H9 (cell line): ENCODE measurements around the gene PHACTR1. TPM values are rescaled to one million over a fixed set of nuclear protein-coding genes. Genes with fewer than 3 reads are reported as not detected.

Experiments used
- DNase-seq: peaks from one replicate; pipeline ENCODE4 v3.0.0-alpha.2; 2017
- H2AFZ ChIP-seq: one replicate; pipeline ENCODE4 v1.6.1; 2013; ENCODE audit warnings: mild to moderate bottlenecking, low read length, control low read depth, moderate library complexity
- H2AK5ac ChIP-seq: 2 replicates; pipeline ENCODE4 v1.6.1; 2013; ENCODE audit warnings: low read length, control low read depth, mixed read lengths; ENCODE audit not compliant: insufficient read length
- H2BK120ac ChIP-seq: one replicate; pipeline ENCODE4 v1.6.1; 2013; ENCODE audit warnings: low read depth, mild to moderate bottlenecking, low read length, control low read depth, inconsistent platforms; ENCODE audit not compliant: poor library complexity, severe bottlenecking
- H2BK12ac ChIP-seq: 2 replicates; pipeline ENCODE4 v1.6.1; 2013; ENCODE audit warnings: low read length, control low read depth, mixed read lengths, low read depth; ENCODE audit not compliant: insufficient read length
- H2BK15ac ChIP-seq: 2 replicates; pipeline ENCODE4 v1.6.1; 2013; ENCODE audit warnings: low read depth, low read length, control low read depth
- H2BK20ac ChIP-seq: one replicate; pipeline ENCODE4 v1.6.1; 2013; ENCODE audit warnings: low read depth, mild to moderate bottlenecking, low read length, control low read depth, inconsistent platforms; ENCODE audit not compliant: poor library complexity, severe bottlenecking
- H2BK5ac ChIP-seq: 2 replicates; pipeline ENCODE4 v1.6.1; 2013; ENCODE audit warnings: low read length, control low read depth, mixed read lengths; ENCODE audit not compliant: insufficient read length
- H3K14ac ChIP-seq: 2 replicates; pipeline ENCODE4 v1.6.1; 2013; ENCODE audit warnings: low read length, control low read depth; ENCODE audit not compliant: insufficient read depth
- H3K18ac ChIP-seq: 2 replicates; pipeline ENCODE4 v1.6.1; 2013; ENCODE audit warnings: low read depth, mild to moderate bottlenecking, mixed read lengths, low read length, control low read depth; ENCODE audit not compliant: insufficient read length
- H3K23ac ChIP-seq: 2 replicates; pipeline ENCODE4 v1.6.1; 2013; ENCODE audit warnings: low read length, control low read depth, mixed read lengths, low read depth; ENCODE audit not compliant: insufficient read length
- H3K23me2 ChIP-seq: 2 replicates; pipeline ENCODE4 v1.6.1; 2013; ENCODE audit warnings: low read depth, mild to moderate bottlenecking, mixed read lengths, low read length, control low read depth; ENCODE audit not compliant: insufficient read length, poor library complexity, severe bottlenecking
- H3K27ac ChIP-seq: 2 replicates; pipeline ENCODE4 v1.5.1; 2013; ENCODE audit warnings: low read length, control low read depth, mixed read lengths, low read depth; ENCODE audit not compliant: insufficient read length
- H3K27me3 ChIP-seq: 2 replicates; pipeline ENCODE4 v1.6.1; 2013; ENCODE audit warnings: low read length, control low read depth, inconsistent platforms; ENCODE audit not compliant: insufficient read depth
- H3K4ac ChIP-seq: 2 replicates; pipeline ENCODE4 v1.6.1; 2013; ENCODE audit warnings: low read depth, mild to moderate bottlenecking, control low read depth, inconsistent platforms, low read length, moderate library complexity
- H3K4me1 ChIP-seq: 2 replicates; pipeline ENCODE4 v1.6.1; 2013; ENCODE audit warnings: low read length, control low read depth, inconsistent platforms; ENCODE audit not compliant: insufficient read depth
- H3K4me2 ChIP-seq: 2 replicates; pipeline ENCODE4 v1.6.1; 2013; ENCODE audit warnings: low read length, control low read depth, mixed read lengths; ENCODE audit not compliant: insufficient read length, insufficient read depth
- H3K56ac ChIP-seq: 2 replicates; pipeline ENCODE4 v1.6.1; 2013; ENCODE audit warnings: low read depth, mild to moderate bottlenecking, mixed read lengths, low read length, control low read depth; ENCODE audit not compliant: insufficient read length
- H3K79me1 ChIP-seq: 2 replicates; pipeline ENCODE4 v1.6.1; 2013; ENCODE audit warnings: low read depth, mild to moderate bottlenecking, moderate library complexity, low read length, control low read depth, inconsistent platforms; ENCODE audit not compliant: insufficient read depth, poor library complexity, severe bottlenecking
- H3K79me2 ChIP-seq: 2 replicates; pipeline ENCODE4 v1.6.1; 2013; ENCODE audit warnings: low read length, control low read depth, inconsistent platforms; ENCODE audit not compliant: insufficient read depth
- H3K9ac ChIP-seq: 2 replicates; pipeline ENCODE4 v1.6.1; 2013; ENCODE audit warnings: low read length, control low read depth, mixed read lengths; ENCODE audit not compliant: insufficient read length; ENCODE audit errors: extremely low read depth
- H3K9me3 ChIP-seq: one replicate; pipeline ENCODE4 v1.6.1; 2013; ENCODE audit warnings: low read depth, low read length, inconsistent platforms; ENCODE audit not compliant: control insufficient read depth
- H3T11ph ChIP-seq: one replicate; pipeline ENCODE4 v1.6.1; 2013; ENCODE audit warnings: mild to moderate bottlenecking, low read length, control low read depth, inconsistent platforms
- H4K20me1 ChIP-seq: one replicate; pipeline ENCODE4 v1.6.1; 2013; ENCODE audit not compliant: control insufficient read depth, insufficient read length, insufficient read depth
- H4K5ac ChIP-seq: 2 replicates; pipeline ENCODE4 v1.6.1; 2013; ENCODE audit warnings: low read depth, mild to moderate bottlenecking, mixed read lengths, low read length, control low read depth; ENCODE audit not compliant: insufficient read length
- H4K8ac ChIP-seq: replicated peaks from 2 replicates; pipeline ENCODE4 v1.6.1; 2013; ENCODE audit warnings: low read length, control low read depth, mixed read lengths, low read depth; ENCODE audit not compliant: insufficient read length
- H4K91ac ChIP-seq: 2 replicates; pipeline ENCODE4 v1.6.1; 2013; ENCODE audit warnings: low read depth, mild to moderate bottlenecking, moderate library complexity, mixed read lengths, low read length, control low read depth; ENCODE audit not compliant: insufficient read length
- H3K27ac Mint-ChIP-seq, 3 experiments: 2 replicates in 2 of 3; 3 replicates in 1 of 3; pipeline ENCODE4 v1.8.0; 2020 to 2021; ENCODE audit warnings: mixed read lengths in 3 of 3, mild to moderate bottlenecking in 1 of 3, moderate library complexity in 1 of 3
- H3K27me3 Mint-ChIP-seq: 2 replicates; pipeline ENCODE4 v1.8.0; 2021; ENCODE audit warnings: low read depth, mild to moderate bottlenecking, moderate library complexity, mixed read lengths
- H3K36me3 Mint-ChIP-seq, 3 experiments: 2 replicates in 2 of 3; 3 replicates in 1 of 3; pipeline ENCODE4 v1.8.0; 2020 to 2021; ENCODE audit warnings: low read depth in 3 of 3, mixed read lengths in 3 of 3; ENCODE audit not compliant: insufficient read depth in 1 of 3
- H3K4me1 Mint-ChIP-seq, 2 experiments: 2 replicates each; pipeline ENCODE4 v1.8.0; 2020; ENCODE audit warnings: mixed read lengths in 2 of 2
- H3K4me3 Mint-ChIP-seq, 2 experiments: 2 replicates in 1 of 2; 3 replicates in 1 of 2; pipeline ENCODE4 v1.8.0; 2020 to 2021; ENCODE audit warnings: mild to moderate bottlenecking in 2 of 2, mixed read lengths in 2 of 2, moderate library complexity in 1 of 2
- H3K9me3 Mint-ChIP-seq, 2 experiments: 2 replicates in 1 of 2; 3 replicates in 1 of 2; pipeline ENCODE4 v1.8.0; 2020; ENCODE audit warnings: mild to moderate bottlenecking in 2 of 2, mixed read lengths in 2 of 2, moderate library complexity in 1 of 2
- WGBS: extraction: QIAGEN DNeasy Blood & Tissue Kit; methylation state at CpG from one replicate; pipeline ENCODE4 v1.1.7; 2013; ENCODE audit warnings: missing lambda C conversion rate, low lambda C conversion rate, mixed read lengths; ENCODE audit not compliant: insufficient read length; ENCODE audit errors: extremely low coverage; 5-methylcytosine and 5-hydroxymethylcytosine counted together
- total RNA-seq: library from RNA; stranded (reverse); gene quantifications from 2 replicates; pipeline ENCODE4 v1.2.1, GENCODE V29; 2021
- TF ChIP-seq, protein P1 (sequence below): fragments of 200-600 bp; sonication (generic); conservative IDR thresholded peaks from 3 replicates; pipeline ENCODE4 v1.8.0; 2021; ENCODE audit warnings: antibody characterized with exemption, mild to moderate bottlenecking

Gene PHACTR1
- total RNA-seq, 1 experiment from 2014 or later: 15.9 TPM

DNA sequence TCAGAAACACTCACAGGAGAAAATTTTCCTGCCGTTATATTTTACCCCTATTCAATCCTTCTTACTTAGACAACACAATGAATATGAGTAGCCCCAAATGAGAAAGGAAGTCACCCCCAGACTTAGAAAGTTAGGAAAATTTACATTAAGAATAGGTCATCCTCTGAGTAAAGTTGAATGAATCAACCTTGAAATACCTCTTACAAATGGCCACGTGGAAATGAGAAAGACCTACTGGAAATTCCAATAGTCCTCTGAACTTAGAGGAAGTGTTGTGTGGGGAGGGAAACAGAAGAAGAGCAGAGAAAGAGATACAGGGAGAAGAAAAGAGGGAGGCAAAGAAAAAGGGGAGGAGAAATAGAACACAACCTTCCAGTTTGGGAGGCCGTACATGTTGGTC is 43.7 kb downstream of the PHACTR1 start:
- no peaks in the 10 kb centered on the region for H3K27me3 Mint-ChIP-seq
- Histone ChIP-seq H3K79me1 (no peaks in the 10 kb centered on the region), H2BK120ac (no peak overlapping the region), H3K18ac (no peak overlapping the region), H2BK5ac (no peak overlapping the region), H3K79me2 (no peaks in the 10 kb centered on the region), H3K56ac (no peak overlapping the region), H3K9me3 (no peaks in the 10 kb centered on the region), H3K4me2 (no peak overlapping the region), H3K23ac (no peak overlapping the region), H4K20me1 (no peaks in the 10 kb centered on the region), H3K4me1 (no peaks in the 10 kb centered on the region), H3K4ac (no peak overlapping the region), H3K23me2 (no peaks in the 10 kb centered on the region), H3K14ac (no peak overlapping the region), H2AFZ (no peak overlapping the region), H3K9ac (no peak overlapping the region), H3K27me3 (no peaks in the 10 kb centered on the region), H2BK20ac (no peak overlapping the region), H4K8ac (no peak overlapping the region), H4K5ac (no peak overlapping the region), H3T11ph (no peak overlapping the region), H3K27ac (no peak overlapping the region), H2BK12ac (no peak overlapping the region), H2AK5ac (no peak overlapping the region), H2BK15ac (no peak overlapping the region), H4K91ac (no peak overlapping the region)
- no peak overlapping the region; a peak in 1 of 7 replicates for H3K27ac Mint-ChIP-seq
- H3K9me3 Mint-ChIP-seq: no peaks in the 10 kb centered on the region
- TF ChIP-seq, protein P1, sequence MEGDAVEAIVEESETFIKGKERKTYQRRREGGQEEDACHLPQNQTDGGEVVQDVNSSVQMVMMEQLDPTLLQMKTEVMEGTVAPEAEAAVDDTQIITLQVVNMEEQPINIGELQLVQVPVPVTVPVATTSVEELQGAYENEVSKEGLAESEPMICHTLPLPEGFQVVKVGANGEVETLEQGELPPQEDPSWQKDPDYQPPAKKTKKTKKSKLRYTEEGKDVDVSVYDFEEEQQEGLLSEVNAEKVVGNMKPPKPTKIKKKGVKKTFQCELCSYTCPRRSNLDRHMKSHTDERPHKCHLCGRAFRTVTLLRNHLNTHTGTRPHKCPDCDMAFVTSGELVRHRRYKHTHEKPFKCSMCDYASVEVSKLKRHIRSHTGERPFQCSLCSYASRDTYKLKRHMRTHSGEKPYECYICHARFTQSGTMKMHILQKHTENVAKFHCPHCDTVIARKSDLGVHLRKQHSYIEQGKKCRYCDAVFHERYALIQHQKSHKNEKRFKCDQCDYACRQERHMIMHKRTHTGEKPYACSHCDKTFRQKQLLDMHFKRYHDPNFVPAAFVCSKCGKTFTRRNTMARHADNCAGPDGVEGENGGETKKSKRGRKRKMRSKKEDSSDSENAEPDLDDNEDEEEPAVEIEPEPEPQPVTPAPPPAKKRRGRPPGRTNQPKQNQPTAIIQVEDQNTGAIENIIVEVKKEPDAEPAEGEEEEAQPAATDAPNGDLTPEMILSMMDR: no peak
- no peak overlapping the region for H3K4me3 Mint-ChIP-seq
- H3K36me3 Mint-ChIP-seq: no peaks in the 10 kb centered on the region
- H3K4me1 Mint-ChIP-seq: peaks cover 12 to 18% of the 10 kb centered on the region in 2 experiments
- no peak for DNase-seq
- no CpG with 5 or more reads among the region's 3 CpGs for WGBS
